NCI-H1105 (cell line): Measurements from ENCODE around the gene EPS8L2.

ENCODE experiments used
- DNase-seq: peaks from one replicate; lab custom pipeline; 2025; lab: John Stamatoyannopoulos, UW

EPS8L2 gene

DNA sequence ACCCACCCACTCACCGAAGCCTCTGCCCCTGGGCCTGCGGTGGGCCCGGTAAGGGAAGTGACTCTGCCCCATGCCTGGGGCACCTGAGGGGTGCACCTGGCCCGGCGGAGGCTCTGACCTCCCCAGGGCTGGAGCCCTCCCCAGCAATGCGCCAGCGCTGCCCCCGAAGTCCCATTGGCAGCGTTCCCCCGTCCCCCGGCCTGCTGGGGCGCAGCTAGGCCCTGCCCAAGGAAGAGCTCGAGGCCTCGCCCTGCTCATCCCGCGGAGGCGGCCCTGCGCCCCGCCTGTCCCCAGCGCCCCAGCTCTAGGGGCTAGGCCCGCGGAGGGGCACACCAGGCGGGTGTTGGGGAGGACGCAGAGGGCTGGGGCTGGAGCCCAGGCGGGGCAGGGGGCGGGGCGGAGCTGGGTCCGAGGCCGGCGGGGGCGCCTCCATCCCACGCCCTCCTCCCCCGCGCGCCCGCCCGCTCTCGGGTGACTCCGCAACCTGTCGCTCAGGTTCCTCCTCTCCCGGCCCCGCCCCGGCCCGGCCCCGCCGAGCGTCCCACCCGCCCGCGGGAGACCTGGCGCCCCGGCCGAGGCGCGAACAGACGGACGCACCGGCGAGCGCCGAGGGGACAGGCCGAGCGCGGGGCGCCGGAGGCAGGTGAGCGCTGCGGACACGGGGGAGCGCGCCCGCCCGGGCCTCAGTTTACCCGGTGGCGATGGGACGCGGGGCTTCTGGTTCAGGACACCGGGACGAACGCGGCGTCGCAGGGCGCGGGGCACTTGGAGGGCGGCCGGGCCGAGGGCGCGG, at the start of gene EPS8L2:
Gene EPS8L2, plus strand, starts transcription at position 586 of the 793 bp plus-strand sequence. CDS start 3,177 bp downstream, outside the sequence.
- no peak for DNase-seq

- no peak for DNase-seq
Measured at GRCh38 chr11:656426-656825, 49.6 kb upstream of the EPS8L2 start.

DNA sequence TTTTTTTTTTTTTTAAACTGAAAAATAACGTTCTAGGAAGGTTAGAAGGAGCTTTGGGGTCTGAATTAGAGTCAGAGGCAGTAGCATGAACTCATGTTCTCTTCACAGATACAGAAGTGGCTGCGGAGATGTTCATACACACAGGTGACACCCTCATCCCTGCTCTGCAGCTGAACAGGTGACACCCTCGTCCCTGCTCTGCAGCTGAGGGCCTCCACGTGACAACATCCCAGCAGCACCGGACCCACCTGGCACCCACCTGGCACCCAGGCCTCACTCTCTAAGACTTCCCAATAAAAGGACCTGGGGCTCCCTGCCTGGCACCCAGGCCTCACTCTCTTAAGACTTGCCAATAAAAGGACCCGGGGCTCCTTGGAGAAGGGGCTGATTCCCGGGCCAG, 49.2 kb upstream of the EPS8L2 start:
- DNase-seq = no peak

- no peak for DNase-seq
Measured at GRCh38 chr11:657691-658126, 48.3 kb upstream of the EPS8L2 start.

- DNase-seq = no peak
Measured at GRCh38 chr11:659532-660085, 46.4 kb upstream of the EPS8L2 start.

GRCh38 chr11:660281-660680, 45.8 kb upstream of the EPS8L2 start:
- DNase-seq = no peak

- DNase-seq = no peak
Measured at GRCh38 chr11:660681-661444, 45.2 kb upstream of the EPS8L2 start.

DNA sequence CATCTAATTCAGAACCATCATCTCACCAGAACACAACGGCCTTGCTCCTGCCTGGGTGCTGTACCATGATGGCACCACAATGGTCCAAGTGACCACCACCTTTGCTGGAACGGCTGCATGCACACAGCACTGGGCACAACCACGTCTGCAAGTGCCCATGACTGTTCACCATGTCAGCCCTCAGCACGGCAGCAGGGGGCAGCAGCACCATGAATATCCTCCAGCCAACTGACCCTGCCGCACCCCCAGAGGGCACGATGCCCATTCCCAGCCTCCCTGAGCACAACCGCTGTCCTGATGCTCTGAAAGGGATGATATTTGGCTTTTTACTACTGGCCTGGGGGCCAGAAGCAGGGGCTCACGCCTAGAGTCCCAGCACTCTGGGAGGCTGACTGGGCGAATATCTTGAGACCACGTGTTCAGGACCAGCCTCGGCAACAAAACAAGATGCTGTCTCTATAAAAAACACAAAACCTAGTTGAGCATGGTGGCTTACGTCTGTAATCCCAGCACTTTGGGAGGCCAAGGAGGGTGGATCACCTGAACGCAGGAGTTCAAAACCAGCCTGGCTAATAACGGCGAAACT, 43.2 kb upstream of the EPS8L2 start:
- no peak for DNase-seq

DNA sequence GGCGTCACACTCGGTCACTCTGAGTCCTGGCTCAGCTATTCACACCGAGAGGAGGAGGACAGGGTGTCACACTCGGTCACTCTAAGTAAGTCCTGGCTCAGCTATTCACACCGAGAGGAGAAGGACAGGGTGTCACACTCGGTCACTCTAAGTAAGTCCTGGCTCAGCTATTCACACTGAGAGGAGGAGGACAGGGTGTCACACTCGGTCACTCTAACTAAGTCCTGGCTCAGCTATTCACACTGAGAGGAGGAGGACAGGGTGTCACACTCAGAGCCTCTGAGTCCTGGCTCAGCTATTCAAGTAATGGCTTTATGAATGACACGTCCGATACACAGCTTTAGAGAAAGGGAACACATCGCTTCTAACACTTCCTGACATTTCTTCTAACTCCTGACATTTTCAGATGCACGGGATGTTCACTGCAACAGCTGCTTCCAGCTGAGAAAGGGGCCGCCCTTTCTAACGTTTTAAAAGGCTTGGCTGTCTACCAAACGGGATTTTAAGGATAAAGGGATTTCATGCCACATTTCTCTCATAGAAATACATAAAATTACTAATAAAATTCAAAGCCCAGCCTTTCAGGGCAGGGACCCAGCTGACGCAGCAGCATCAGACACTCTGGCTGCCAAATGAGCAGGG, 40.8 kb upstream of the EPS8L2 start:
- DNase-seq = no peak

DNA sequence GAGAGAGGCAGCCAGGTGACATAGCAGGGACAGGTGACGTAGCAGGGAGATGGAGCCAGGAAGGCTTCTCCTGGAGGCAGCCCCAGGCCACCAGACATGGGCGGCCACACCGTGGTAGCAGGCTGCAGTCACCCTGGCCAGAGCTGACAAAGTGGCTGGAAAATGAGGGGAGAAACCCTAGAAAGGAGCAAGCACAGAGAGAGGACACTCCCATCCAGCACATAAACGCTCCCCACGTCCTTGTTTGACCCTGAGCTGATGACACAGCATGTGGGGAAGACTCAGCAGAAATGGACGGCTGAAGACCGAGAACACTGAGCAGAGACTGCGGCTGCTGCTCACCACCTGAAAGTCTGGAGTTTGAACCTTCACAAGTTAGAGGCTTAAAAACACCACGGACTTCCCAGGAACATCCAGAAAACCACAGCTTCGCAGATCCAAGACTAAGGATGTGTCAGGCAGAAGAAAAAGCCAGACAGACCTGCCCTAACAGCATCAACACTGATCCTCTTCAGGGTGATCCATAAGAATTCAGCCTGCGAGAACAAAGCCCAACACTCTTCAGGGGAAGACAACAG, 40.2 kb upstream of the EPS8L2 start:
- DNase-seq = no peak

- DNase-seq = no peak
Measured at GRCh38 chr11:673866-674265, 32.2 kb upstream of the EPS8L2 start.

DNA sequence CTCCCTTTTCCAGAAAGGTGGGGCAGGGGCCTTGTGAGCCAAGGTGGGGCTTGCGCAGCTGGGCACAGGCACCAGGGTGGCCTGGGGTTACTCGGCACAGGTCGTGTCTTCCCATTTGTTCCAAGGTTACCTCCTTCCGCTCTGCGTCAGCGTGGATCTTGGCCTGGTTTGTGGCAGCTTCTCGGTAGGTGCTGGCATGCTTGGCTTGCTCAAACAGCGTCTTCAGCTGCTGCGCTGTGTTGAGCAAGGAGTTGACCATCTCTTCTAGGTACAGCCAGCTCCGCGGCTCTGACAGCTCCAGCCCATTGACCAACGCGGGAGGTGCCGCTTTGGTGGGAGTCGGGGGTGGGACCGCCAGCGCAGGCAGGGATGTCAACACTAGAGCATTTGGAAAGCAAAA, 31.6 kb upstream of the EPS8L2 start:
- no peak for DNase-seq

GRCh38 chr11:678297-678696, 27.7 kb upstream of the EPS8L2 start:
- DNase-seq = no peak

GRCh38 chr11:679271-680207, 26.5 kb upstream of the EPS8L2 start:
- DNase-seq = no peak

DNA sequence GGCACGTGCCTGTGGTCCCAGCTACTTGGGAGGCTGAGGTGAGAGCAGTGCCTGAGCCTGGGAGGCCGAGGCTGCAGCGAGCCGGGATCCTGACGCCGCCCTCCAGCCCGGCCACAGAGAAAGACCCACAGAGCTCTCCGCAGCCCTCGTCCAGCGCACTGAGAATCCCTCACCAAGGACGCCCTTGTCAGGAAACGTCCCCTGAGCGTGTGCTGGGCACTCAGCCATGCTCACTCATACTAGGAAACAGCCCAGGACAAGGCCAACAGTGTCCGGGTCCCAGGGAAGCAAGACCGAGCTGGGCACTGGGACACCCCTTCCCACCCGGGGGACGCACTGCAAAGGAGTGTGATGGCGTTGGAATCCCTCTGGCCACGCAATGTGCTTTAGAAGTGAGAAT, 25.6 kb upstream of the EPS8L2 start:
- no peak for DNase-seq

GRCh38 chr11:680970-681369, 25.1 kb upstream of the EPS8L2 start:
- DNase-seq = no peak

DNA sequence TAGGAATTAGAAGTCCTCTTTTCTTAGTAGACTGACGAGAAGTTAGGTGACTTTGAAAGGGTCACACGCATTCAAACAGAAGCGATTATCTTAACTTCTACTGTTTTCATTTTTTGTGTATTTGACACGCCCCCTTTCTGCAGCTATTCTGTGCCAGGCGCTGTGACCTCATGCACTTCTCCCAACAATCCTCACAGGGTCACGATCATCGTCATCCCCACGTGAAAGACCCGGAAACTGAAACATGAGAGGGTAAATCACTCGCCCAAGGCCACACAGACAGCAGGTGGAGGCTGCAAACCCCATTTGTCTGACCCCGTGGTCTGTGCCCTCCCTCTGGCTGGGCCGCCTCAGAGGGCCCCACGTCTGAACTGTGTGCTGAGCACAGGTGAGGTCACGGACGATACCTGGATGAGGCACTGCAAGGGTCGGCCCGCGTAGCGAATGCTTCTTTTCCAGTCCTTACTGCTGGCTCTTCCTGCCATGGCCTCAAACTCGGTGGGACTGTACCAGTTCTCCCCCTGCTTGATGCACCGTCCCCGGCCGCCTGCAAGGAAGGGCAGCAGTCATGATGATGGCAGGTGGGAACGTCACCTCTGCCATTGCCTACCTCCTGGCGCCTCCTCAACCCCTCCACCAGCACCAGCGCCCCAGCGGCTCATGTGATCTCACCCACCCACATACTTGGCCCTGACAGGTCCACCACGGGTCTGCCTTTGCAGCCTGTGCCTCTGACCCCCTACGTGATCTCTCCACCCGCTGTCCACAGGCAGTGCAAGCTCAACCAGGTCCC, 19.4 kb upstream of the EPS8L2 start:
- no peak for DNase-seq

GRCh38 chr11:687751-688150, 18.3 kb upstream of the EPS8L2 start:
- no peak for DNase-seq

- DNase-seq = no peak
Measured at GRCh38 chr11:688681-689080, 17.4 kb upstream of the EPS8L2 start.

- DNase-seq = no peak
Measured at GRCh38 chr11:689625-690024, 16.4 kb upstream of the EPS8L2 start.
